Osteocyte (in vitro differentiated cells): ENCODE results near the gene ZNRD2. TPM values are rescaled to one million over a fixed set of nuclear protein-coding genes. Genes with fewer than 3 reads are reported as not detected.

Experiments used
- DNase-seq: peaks from one replicate; pipeline ENCODE4 v3.0.0; 2021; ENCODE audit warnings: mixed read lengths; ENCODE audit not compliant: unreplicated experiment; ENCODE audit errors: extremely low spot score
- H3K27ac Mint-ChIP-seq: one replicate; pipeline ENCODE4 v1.8.0; 2021; ENCODE audit warnings: mild to moderate bottlenecking, mixed read lengths; ENCODE audit not compliant: unreplicated experiment
- H3K27me3 Mint-ChIP-seq: one replicate; pipeline ENCODE4 v1.8.0; 2021; ENCODE audit warnings: mixed read lengths; ENCODE audit not compliant: unreplicated experiment
- H3K36me3 Mint-ChIP-seq: one replicate; pipeline ENCODE4 v1.8.0; 2021; ENCODE audit warnings: mixed read lengths; ENCODE audit not compliant: unreplicated experiment
- H3K4me1 Mint-ChIP-seq: one replicate; pipeline ENCODE4 v1.8.0; 2021; ENCODE audit warnings: mixed read lengths; ENCODE audit not compliant: unreplicated experiment
- H3K4me3 Mint-ChIP-seq: one replicate; pipeline ENCODE4 v1.8.0; 2021; ENCODE audit warnings: mild to moderate bottlenecking, moderate library complexity, mixed read lengths; ENCODE audit not compliant: unreplicated experiment
- H3K9me3 Mint-ChIP-seq: one replicate; pipeline ENCODE4 v1.8.0; 2021; ENCODE audit warnings: mixed read lengths; ENCODE audit not compliant: unreplicated experiment
- CTCF ChIP-seq: fragments of 200-600 bp; sonication (generic); IDR thresholded peaks from 2 replicates; pipeline ENCODE4 v1.5.0; 2021; ENCODE audit warnings: antibody characterized with exemption, mild to moderate bottlenecking, moderate library complexity
- total RNA-seq: library from RNA; stranded (reverse); gene quantifications from 2 replicates; pipeline ENCODE4 v1.2.1, GENCODE V29; 2021

Gene ZNRD2
- total RNA-seq, 1 donor from 2014 or later = 31.3 TPM

GRCh38 chr11:65572356-65573051 lies 2.2 kb downstream of the ZNRD2 start, which contains the start of gene FAM89B:
Gene FAM89B (plus strand): TSS chr11:65572538. CDS start chr11:65572670, 132 bp downstream.
- no peaks in the 10 kb centered on the region for H3K27me3 Mint-ChIP-seq
- DNase-seq = peak; percentile 94
- peaks cover 66% of the 10 kb centered on the region for H3K4me1 Mint-ChIP-seq
- peak within 1 kb of the TSS; percentile 97 for H3K4me3 Mint-ChIP-seq
- H3K27ac Mint-ChIP-seq = peak within 1 kb of the TSS; percentile 85
- H3K36me3 Mint-ChIP-seq = peaks cover 8% of the 10 kb centered on the region
- TF ChIP-seq CTCF = no peak
- no peaks in the 10 kb centered on the region for H3K9me3 Mint-ChIP-seq

DNA sequence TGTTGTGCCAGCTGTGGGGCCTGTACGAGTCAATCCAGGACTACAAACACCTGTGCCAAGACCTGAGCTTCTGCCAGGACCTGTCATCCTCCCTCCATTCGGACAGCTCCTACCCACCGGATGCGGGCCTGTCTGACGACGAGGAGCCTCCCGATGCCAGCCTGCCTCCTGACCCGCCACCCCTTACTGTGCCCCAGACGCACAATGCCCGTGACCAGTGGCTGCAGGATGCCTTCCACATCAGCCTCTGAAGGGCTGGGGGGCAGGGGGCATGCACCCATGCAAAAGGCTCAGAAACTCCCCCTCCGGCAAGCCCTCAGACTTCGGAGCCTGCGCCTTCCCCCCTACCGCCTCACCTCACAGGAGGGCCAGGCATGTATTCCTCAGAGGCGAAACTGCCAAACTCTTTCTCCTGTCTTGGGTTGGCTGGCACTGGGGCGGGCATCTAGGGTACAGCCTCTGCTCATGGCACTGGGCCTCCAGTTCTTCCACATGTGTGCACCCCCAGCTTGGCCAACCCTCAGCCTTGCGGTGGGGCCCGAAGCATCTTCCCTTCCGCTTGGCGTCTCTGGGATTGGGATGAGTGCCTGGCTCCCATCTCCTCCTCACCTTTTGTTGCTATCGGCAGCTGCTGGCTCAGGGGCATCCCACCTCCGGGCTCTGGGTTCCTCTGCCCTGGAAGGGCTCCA lies 3.3 kb downstream of the ZNRD2 start:
- peak; percentile 83 for DNase-seq
- no peak for TF ChIP-seq CTCF
- Mint-ChIP-seq H3K9me3 (no peaks in the 10 kb centered on the region), H3K27ac (peak overlapping the region; percentile 85), H3K4me1 (peaks cover 71% of the 10 kb centered on the region), H3K36me3 (peaks cover 4% of the 10 kb centered on the region), H3K27me3 (no peaks in the 10 kb centered on the region), H3K4me3 (peak overlapping the region; percentile 76)

- Mint-ChIP-seq H3K9me3 (no peaks in the 10 kb centered on the region), H3K4me3 (peak overlapping the region; percentile 76), H3K4me1 (peaks cover 66% of the 10 kb centered on the region), H3K27me3 (no peaks in the 10 kb centered on the region), H3K36me3 (peaks cover 2% of the 10 kb centered on the region), H3K27ac (peak overlapping the region; percentile 86)
- peak; percentile 98 for TF ChIP-seq CTCF
- peak; percentile 98 for DNase-seq
Measured at GRCh38 chr11:65574109-65574810, 4.0 kb downstream of the ZNRD2 start.

GRCh38 chr11:65574811-65575567 lies 4.7 kb downstream of the ZNRD2 start:
- no peak for DNase-seq
- no peaks in the 10 kb centered on the region for H3K27me3 Mint-ChIP-seq
- no peak for TF ChIP-seq CTCF
- no peaks in the 10 kb centered on the region for H3K9me3 Mint-ChIP-seq
- peak overlapping the region; percentile 86 for H3K27ac Mint-ChIP-seq
- H3K4me3 Mint-ChIP-seq = peak overlapping the region; percentile 73
- peaks cover 3% of the 10 kb centered on the region for H3K36me3 Mint-ChIP-seq
- peaks cover 62% of the 10 kb centered on the region for H3K4me1 Mint-ChIP-seq
